Measurements from ENCODE around the gene EN1.

Gene EN1

GRCh38 chr2:118816669-118817068, 30.8 kb downstream of the EN1 start:
- no peak for DNase-seq

DNA sequence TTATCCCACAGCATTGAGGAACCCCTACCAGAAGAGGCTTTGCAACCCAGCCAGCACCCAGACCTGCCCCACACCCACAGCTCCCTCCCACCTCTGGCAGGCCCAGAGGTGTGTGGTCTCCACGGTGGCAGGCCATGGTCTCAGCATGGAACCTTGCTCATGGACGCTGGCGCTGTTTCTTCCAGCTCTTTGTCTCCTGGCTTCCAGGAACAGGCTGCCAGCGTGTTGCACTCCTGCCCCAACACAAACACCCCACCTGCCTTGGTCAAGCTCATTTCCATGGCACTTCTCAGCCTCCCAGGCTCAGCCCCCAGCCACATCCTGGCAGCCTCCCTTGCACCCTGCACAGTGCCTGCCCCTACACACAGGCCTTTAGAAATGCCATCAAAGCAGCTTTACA, 31.7 kb downstream of the EN1 start:
- DNase-seq = no peak

GRCh38 chr2:118815314-118815713, 32.1 kb downstream of the EN1 start:
- no peak for DNase-seq

GRCh38 chr2:118814368-118814767, 33.1 kb downstream of the EN1 start:
- DNase-seq = no peak

- no peak for DNase-seq
These were observed 33.7 kb downstream of the EN1 start for GRCh38 chr2:118813601-118814339.

- DNase-seq = no peak
These were observed 34.3 kb downstream of the EN1 start for GRCh38 chr2:118813111-118813510.

DNA sequence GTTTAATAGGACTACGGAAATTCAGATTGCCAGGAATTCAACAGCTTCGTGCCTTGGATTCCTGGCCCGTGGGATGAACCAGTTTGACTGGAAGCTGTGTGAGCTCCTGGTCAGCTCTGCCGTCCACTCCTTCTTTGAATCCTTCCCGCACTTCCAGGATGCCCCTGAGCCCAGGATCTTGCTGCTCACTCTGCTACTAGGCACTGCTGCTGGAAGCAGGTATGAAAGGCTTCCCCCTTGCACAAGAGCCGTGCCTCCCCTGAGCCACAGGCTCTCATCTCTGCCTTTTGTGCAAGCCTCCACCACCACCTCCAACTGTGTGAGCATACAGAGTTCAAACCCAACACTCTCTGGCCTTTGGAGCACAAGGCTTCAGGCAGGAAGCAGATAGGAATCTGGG, 34.9 kb downstream of the EN1 start:
- DNase-seq = no peak

- no peak for DNase-seq
These were observed 35.8 kb downstream of the EN1 start for GRCh38 chr2:118811514-118812115.

- no peak for DNase-seq
These were observed 36.7 kb downstream of the EN1 start for GRCh38 chr2:118810766-118811165.

DNA sequence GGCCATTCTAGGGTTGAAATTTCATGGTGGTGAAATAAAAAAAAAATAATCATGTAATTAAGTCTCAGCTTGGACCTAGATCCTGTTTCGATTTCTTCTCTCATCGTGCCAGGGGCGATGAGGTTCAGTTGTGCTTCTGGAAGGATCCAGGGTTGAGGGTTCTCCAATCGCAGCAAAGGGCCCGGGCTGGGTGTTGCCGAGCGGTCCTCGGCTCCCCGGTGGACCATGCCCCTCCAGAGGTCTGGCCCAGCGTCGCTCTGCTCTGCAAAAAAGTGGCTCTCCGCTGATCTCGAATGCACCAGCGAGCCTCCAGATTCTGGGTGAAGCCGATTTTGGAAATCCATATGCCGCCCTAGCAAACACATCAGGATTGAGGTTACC, 39.0 kb downstream of the EN1 start:
- no peak for DNase-seq

DNA sequence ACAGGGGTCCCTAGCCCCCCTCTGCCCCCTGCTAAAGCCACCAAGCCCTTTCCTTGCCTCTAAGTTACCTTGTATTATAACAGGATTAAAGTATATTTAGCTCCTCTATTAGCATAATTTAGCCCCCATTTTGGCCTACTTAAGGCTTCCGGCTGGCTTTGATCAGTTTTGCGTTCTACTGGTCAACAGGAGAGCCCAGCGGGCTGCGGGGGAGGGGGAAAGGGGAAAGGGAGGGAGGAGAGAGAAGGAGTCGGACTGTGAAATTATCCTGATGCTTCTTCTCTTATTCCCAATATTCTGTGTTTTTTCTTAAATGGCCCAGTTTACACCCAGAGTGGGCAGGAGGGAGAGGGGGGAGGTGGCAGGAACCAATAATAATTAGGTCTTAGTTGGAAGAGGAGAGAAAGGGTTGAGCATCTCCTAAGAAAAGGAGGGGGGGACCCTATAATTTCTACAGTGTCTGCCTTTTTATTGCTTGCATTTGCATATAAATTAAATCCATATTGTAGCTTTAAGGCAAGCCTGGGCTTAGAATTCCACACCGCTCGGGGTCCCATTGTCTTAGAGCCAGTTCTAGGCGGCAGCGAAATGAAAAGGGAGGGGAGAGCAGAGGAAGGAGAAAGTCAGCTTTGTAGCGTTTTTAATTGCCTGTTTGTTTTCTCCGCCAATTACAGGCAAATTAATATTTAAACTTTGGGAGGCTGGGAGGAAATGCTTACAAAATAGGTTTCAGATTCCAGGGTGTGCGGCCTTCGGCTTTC, 39.6 kb downstream of the EN1 start:
- no peak for DNase-seq

DNA sequence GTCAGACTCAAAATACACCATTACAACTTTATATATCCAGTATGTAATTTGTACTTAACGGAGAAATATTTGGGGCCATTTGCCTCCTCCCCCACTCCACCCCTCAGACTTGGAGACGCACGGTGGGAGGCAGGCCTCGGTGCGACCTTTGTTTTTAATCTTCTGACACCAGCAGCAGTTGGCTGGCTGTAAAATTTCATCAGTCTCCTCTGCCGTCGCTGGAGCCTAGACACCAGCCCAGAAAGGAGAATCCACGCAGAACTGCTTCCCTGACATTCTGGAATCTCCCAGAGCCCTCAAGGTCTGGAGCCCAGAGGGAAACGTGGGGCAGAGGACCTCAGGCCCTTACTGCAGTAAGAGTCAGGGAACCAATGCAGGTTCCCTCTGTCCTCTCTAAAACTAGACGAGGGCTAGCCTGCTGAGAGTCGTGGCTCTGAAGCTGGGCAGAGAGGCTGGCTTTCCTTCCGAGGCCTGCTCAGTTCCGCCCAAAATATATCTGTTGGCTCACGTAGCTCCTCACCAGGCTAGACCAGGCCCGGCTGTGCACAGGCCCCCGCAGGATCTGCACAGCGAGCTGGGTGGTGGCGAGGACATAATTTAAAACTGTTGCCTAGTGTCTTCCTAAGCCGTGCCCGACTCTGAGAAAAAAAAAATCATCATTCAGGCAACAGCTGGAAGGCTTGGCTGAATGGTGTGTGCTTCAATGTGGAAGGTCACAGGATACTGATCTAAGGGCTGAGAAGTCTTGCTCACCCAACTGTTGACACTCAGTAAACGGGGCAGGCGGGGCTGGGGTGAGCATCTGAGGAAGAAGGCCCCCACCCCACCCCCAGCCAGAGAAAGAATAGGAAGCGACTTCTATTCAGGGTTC, 40.4 kb downstream of the EN1 start:
- DNase-seq = no peak

GRCh38 chr2:118805064-118805690, 42.3 kb downstream of the EN1 start:
- no peak for DNase-seq

DNA sequence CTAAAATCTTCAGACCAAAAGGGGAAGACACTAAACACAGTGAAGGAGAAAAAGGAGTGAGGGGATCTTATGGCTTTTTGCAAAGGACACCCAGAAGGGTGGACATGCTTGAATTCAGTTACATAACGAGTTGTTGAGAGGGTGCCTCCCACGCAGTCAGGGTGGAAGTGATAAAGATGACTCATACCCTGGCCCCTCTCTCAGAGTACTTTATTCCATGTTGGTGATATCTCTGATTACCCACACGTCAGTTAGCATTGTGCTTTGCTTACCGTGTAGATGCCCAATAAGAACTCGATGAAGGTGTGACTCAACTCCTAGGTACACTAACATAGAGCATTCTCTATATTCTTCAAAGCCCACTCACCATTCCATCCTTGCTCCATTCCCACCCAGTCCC, 44.4 kb downstream of the EN1 start:
- no peak for DNase-seq

- no peak for DNase-seq
These were observed 46.3 kb downstream of the EN1 start for GRCh38 chr2:118801151-118801550.

DNA sequence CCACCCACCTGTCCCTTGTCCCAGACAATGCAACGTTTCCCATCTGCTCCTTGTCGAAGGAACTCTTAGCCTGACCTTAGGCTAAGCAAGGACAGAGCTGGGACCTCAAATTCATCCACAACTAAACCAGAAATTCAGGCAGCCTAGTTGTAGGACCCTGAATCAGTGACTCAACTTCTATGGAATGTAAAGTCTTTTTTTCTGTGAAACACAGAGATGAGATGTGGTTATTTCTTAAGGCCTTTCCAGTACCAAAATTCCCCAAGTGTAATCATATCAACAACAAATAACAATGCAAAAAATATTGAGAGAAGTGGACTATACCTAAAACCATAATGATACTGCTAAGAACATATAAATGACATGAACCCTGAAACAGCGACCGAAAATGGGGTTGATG, 46.7 kb downstream of the EN1 start:
- DNase-seq = no peak

GRCh38 chr2:118794546-118794945, 52.9 kb downstream of the EN1 start:
- no peak for DNase-seq

Measured in stimulated activated naive CD4-positive, alpha-beta T cell treated with Interleukin-2 at 50 U/mL for 16 hours (primary cell).